DND-41 (cell line): ENCODE results near the gene MYO1H.
"Not testable (repeated sequence)": the region's sequence is repeated elsewhere in the genome, so short reads cannot be mapped to it uniquely, and the experiment has no call there.

Experiments used
- ATAC-seq: fragments of 200-7000 bp; cut with Tn5 transposase; 3 replicates; pipeline ENCODE4 v1.9.1; 2021; ENCODE audit warnings: low read depth; ENCODE audit not compliant: insufficient read depth
- DNase-seq: peaks from one replicate; pipeline ENCODE4 v3.0.0-alpha.2; 2020
- H2AFZ ChIP-seq: 2 replicates; pipeline ENCODE4 v1.6.0; 2012; ENCODE audit warnings: low read depth, low read length
- H3K27ac ChIP-seq: 2 replicates; pipeline ENCODE4 v1.5.1; 2012; ENCODE audit warnings: low read length, inconsistent platforms
- H3K27me3 ChIP-seq: fragments of 200-600 bp; sonication (generic); 2 replicates; pipeline ENCODE4 v1.6.0; 2012; ENCODE audit warnings: low read length, mild to moderate bottlenecking, inconsistent platforms; ENCODE audit not compliant: insufficient read depth, poor library complexity
- H3K36me3 ChIP-seq: 2 replicates; pipeline ENCODE4 v1.5.1; 2012; ENCODE audit warnings: low read length, inconsistent platforms; ENCODE audit not compliant: insufficient read depth
- H3K4me1 ChIP-seq: 2 replicates; pipeline ENCODE4 v1.5.1; 2012; ENCODE audit warnings: mild to moderate bottlenecking, low read length; ENCODE audit not compliant: insufficient read depth
- H3K4me2 ChIP-seq: 2 replicates; pipeline ENCODE4 v1.6.0; 2012; ENCODE audit warnings: mild to moderate bottlenecking, moderate library complexity, low read length, inconsistent platforms; ENCODE audit not compliant: insufficient read depth
- H3K4me3 ChIP-seq, 2 experiments: fragments of 200-600 bp in 1 of 2; shearing (Covaris generic) in 1 of 2; 2 replicates each; pipeline ENCODE4 v1.5.1; 2012 to 2016; ENCODE audit warnings: inconsistent platforms in 2 of 2, low read length in 2 of 2, mild to moderate bottlenecking in 2 of 2, low read depth in 1 of 2, moderate library complexity in 1 of 2
- H3K79me2 ChIP-seq: 2 replicates; pipeline ENCODE4 v1.6.0; 2012; ENCODE audit warnings: low read length, inconsistent platforms; ENCODE audit not compliant: insufficient read depth
- H3K9ac ChIP-seq: 2 replicates; pipeline ENCODE4 v1.6.0; 2012; ENCODE audit warnings: low read depth, mild to moderate bottlenecking, inconsistent platforms, low read length, moderate library complexity
- H3K9me3 ChIP-seq: 2 replicates; pipeline ENCODE4 v1.5.1; 2012; ENCODE audit warnings: low read length, moderate library complexity, mild to moderate bottlenecking, inconsistent platforms; ENCODE audit not compliant: insufficient read depth, severe bottlenecking
- H4K20me1 ChIP-seq: 2 replicates; pipeline ENCODE4 v1.6.0; 2012; ENCODE audit warnings: low read length; ENCODE audit not compliant: insufficient read depth
- EZH2 ChIP-seq: IDR thresholded peaks from 3 replicates; pipeline ENCODE4 v1.6.1; 2012; ENCODE audit warnings: borderline replicate concordance, low read depth, mild to moderate bottlenecking, moderate library complexity, low read length, inconsistent platforms; ENCODE audit not compliant: severe bottlenecking
- TF ChIP-seq, protein P1 (sequence below): IDR thresholded peaks from 2 replicates; pipeline ENCODE4 v1.5.1; 2012; ENCODE audit warnings: borderline replicate concordance, low read length, moderate library complexity, mild to moderate bottlenecking; ENCODE audit not compliant: poor library complexity, severe bottlenecking; ENCODE audit errors: extremely low read depth

MYO1H gene

GRCh38 chr12:109423392-109423791, 75.7 kb downstream of the MYO1H start:
- ATAC-seq (no peak), DNase-seq (no peak)
- Histone ChIP-seq H4K20me1 (no peaks in the 10 kb centered on the region), H3K4me3 (no peak overlapping the region), H3K36me3 (no peaks in the 10 kb centered on the region), H3K4me2 (no peak overlapping the region), H3K9ac (no peak overlapping the region), H3K27ac (no peak overlapping the region), H3K27me3 (no peaks in the 10 kb centered on the region), H2AFZ (no peak overlapping the region), H3K9me3 (no peaks in the 10 kb centered on the region), H3K4me1 (no peaks in the 10 kb centered on the region), H3K79me2 (no peaks in the 10 kb centered on the region)
- TF ChIP-seq EZH2, result no peak
- TF ChIP-seq, protein P1, sequence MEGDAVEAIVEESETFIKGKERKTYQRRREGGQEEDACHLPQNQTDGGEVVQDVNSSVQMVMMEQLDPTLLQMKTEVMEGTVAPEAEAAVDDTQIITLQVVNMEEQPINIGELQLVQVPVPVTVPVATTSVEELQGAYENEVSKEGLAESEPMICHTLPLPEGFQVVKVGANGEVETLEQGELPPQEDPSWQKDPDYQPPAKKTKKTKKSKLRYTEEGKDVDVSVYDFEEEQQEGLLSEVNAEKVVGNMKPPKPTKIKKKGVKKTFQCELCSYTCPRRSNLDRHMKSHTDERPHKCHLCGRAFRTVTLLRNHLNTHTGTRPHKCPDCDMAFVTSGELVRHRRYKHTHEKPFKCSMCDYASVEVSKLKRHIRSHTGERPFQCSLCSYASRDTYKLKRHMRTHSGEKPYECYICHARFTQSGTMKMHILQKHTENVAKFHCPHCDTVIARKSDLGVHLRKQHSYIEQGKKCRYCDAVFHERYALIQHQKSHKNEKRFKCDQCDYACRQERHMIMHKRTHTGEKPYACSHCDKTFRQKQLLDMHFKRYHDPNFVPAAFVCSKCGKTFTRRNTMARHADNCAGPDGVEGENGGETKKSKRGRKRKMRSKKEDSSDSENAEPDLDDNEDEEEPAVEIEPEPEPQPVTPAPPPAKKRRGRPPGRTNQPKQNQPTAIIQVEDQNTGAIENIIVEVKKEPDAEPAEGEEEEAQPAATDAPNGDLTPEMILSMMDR, result no peak

DNA sequence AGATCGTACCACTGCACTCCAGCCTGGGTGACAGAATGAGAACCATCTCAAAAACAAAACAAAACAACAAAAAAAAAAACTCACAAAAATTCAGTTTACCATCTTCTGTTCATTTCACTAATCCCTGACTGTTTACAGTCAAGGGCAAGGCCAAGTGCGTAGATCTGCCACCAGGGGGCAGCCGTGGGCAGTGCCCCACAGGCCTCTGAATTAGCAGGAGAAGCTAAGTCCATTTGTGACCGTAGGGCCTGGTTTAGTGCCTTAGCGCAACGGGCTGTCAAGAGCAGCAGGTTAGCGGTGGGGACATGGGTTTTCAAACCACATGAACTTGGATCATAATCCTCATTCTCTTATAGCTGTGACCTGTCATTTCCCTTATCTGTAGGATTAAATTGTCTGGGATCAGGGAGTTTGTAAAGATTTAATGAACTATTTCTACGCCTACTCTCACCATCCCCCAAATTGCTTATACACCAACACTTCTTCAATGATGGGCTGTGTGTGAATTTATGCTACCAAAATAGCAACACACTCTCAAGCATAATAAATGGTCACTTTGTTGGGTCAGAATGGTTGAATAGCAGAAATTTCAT, 80.4 kb downstream of the MYO1H start:
- H3K79me2 ChIP-seq, result no peaks in the 10 kb centered on the region
- no peak overlapping the region for H3K27ac ChIP-seq
- DNase-seq (peak; percentile 70), ATAC-seq (peak; percentile 93)
- H4K20me1 ChIP-seq, result no peaks in the 10 kb centered on the region
- no peak for TF ChIP-seq EZH2
- TF ChIP-seq, protein P1, result peak; percentile 95
- no peak overlapping the region for H3K9ac ChIP-seq
- H3K4me3 ChIP-seq, result no peak overlapping the region
- no peak overlapping the region for H2AFZ ChIP-seq
- H3K9me3 ChIP-seq, result no peaks in the 10 kb centered on the region
- H3K36me3 ChIP-seq, result no peaks in the 10 kb centered on the region
- H3K4me2 ChIP-seq, result no peak overlapping the region
- H3K27me3 ChIP-seq, result no peaks in the 10 kb centered on the region
- H3K4me1 ChIP-seq, result no peaks in the 10 kb centered on the region

GRCh38 chr12:109428804-109429203, 81.1 kb downstream of the MYO1H start:
- not testable (repeated sequence) for H3K36me3 ChIP-seq

DNA sequence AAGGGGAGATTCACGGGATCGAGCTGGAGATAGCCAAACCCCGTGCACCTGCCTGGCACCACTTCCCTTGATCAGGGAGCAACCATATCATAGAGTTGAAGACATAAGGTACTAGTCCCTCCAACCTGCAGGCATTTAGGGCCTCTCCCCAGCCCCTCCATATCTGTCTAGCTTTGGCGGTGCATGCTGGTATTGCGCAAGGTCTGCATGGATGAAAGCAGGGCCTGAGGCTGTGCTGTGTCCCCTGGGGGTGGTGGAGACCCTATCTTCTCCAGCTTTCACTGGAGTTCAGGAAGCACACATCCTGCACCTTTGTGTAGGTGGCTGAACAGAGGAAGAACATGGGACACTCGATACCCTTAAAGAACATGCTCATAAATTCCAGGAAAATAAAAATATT, 82.5 kb downstream of the MYO1H start:
- DNase-seq (no peak), ATAC-seq (no peak)
- Histone ChIP-seq H2AFZ (no peak overlapping the region), H3K36me3 (no peaks in the 10 kb centered on the region), H3K4me1 (no peaks in the 10 kb centered on the region), H3K4me3 (no peak overlapping the region), H3K9me3 (no peaks in the 10 kb centered on the region), H3K27ac (no peak overlapping the region), H3K79me2 (no peaks in the 10 kb centered on the region), H3K9ac (no peak overlapping the region), H3K27me3 (no peaks in the 10 kb centered on the region), H3K4me2 (no peak overlapping the region), H4K20me1 (no peaks in the 10 kb centered on the region)
- TF ChIP-seq, protein P1, result no peak
- TF ChIP-seq EZH2, result no peak

More at GRCh38 chr12:109428804-109429203, 81.1 kb downstream of the MYO1H start:
- H3K27ac ChIP-seq, H3K9ac ChIP-seq, H3K4me1 ChIP-seq, H3K27me3 ChIP-seq, H3K9me3 ChIP-seq, H2AFZ ChIP-seq, DNase-seq, ATAC-seq, H3K4me2 ChIP-seq, H3K4me3 ChIP-seq, H4K20me1 ChIP-seq, H3K79me2 ChIP-seq: not testable (repeated sequence)
